Ascending aorta (tissue), 2 donors: ENCODE measurements around the gene SLC4A8. TPM values are rescaled to one million over a fixed set of nuclear protein-coding genes. Genes with fewer than 3 reads are reported as not detected.

ENCODE experiments used
- DNase-seq, 2 donors: peaks; one replicate each; pipeline ENCODE4 v3.0.0-alpha.2; 2019; ENCODE audit warnings: low spot score in 2 of 2
- H3K27ac ChIP-seq, 2 donors: fragments of 200-600 bp; sonication (generic); one replicate each; pipeline ENCODE4 v1.5.1; 2016 to 2017; ENCODE audit warnings: mild to moderate bottlenecking in 1 of 2
- H3K27me3 ChIP-seq: fragments of 200-600 bp; sonication (generic); one replicate; pipeline ENCODE4 v1.5.1; 2017
- H3K36me3 ChIP-seq, 2 donors: fragments of 200-600 bp; sonication (generic); one replicate each; pipeline ENCODE4 v1.5.1; 2016
- H3K4me1 ChIP-seq, 2 donors: fragments of 200-600 bp; sonication (generic); one replicate each; pipeline ENCODE4 v1.5.1; 2016 to 2017; ENCODE audit warnings: mild to moderate bottlenecking in 1 of 2
- H3K4me3 ChIP-seq, 2 donors: fragments of 200-600 bp; sonication (generic); one replicate each; pipeline ENCODE4 v1.5.1; 2016 to 2017; ENCODE audit warnings: mild to moderate bottlenecking in 1 of 2
- H3K9me3 ChIP-seq, 2 donors: fragments of 200-600 bp; sonication (generic); one replicate each; pipeline ENCODE4 v1.5.1; 2016
- intact Hi-C: fragments of 100-400 bp; cut with DNase I; formaldehyde crosslinking; loops from one replicate; pipeline ENCODE4 v1.15.1; 2023
- total RNA-seq: library from RNA; depleted of rRNA; stranded (reverse); fragments of >200 nt; gene quantifications from one replicate; pipeline ENCODE4 v1.1.0, GENCODE V29; 2016
- TF ChIP-seq, protein P1 (sequence below), 3 experiments: fragments of 200-600 bp in 2 of 3; fragments of 450-650 bp in 1 of 3; sonication (generic) in 2 of 3; IDR thresholded peaks; one replicate each; pipeline ENCODE4 v1.5.1; 2016 to 2019; ENCODE audit warnings: antibody characterized with exemption in 3 of 3, mild to moderate bottlenecking in 1 of 3, moderate library complexity in 1 of 3

Gene SLC4A8
- total RNA-seq, 1 donor from 2014 or later = not detected

DNA sequence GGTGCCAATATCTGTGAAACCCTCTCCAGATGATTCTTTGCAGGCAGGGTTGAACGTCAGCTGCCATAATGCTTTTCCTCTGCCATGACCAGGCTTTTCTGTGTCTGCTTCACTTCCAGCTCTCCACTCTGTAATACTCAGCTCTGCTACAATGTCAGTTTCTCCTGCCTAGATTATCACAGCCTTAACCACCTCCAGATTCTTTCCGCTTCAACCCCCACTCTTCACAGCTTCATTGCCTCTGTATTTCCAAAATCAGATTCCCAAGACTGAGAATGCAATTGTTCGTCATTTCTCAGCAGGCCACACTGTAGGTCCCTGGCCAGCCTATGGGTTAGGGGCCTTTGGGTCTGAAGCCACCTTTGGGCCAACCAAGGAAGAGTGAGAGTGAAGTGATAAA lies 92.7 kb downstream of the SLC4A8 start:
- H3K27me3 ChIP-seq = no peaks in the 10 kb centered on the region
- intact Hi-C loops = no loop called here
- no peaks in the 10 kb centered on the region for H3K9me3 ChIP-seq
- H3K4me1 ChIP-seq = no peaks in the 10 kb centered on the region
- H3K27ac ChIP-seq = no peak overlapping the region
- no peak for DNase-seq
- TF ChIP-seq, protein P1, sequence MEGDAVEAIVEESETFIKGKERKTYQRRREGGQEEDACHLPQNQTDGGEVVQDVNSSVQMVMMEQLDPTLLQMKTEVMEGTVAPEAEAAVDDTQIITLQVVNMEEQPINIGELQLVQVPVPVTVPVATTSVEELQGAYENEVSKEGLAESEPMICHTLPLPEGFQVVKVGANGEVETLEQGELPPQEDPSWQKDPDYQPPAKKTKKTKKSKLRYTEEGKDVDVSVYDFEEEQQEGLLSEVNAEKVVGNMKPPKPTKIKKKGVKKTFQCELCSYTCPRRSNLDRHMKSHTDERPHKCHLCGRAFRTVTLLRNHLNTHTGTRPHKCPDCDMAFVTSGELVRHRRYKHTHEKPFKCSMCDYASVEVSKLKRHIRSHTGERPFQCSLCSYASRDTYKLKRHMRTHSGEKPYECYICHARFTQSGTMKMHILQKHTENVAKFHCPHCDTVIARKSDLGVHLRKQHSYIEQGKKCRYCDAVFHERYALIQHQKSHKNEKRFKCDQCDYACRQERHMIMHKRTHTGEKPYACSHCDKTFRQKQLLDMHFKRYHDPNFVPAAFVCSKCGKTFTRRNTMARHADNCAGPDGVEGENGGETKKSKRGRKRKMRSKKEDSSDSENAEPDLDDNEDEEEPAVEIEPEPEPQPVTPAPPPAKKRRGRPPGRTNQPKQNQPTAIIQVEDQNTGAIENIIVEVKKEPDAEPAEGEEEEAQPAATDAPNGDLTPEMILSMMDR (IDR thresholded peaks at IDR 0.05) = no peak
- H3K36me3 ChIP-seq = no peaks in the 10 kb centered on the region
- no peak overlapping the region for H3K4me3 ChIP-seq

GRCh38 chr12:51517800-51518199 lies 93.2 kb downstream of the SLC4A8 start:
- TF ChIP-seq, protein P1 (IDR thresholded peaks at IDR 0.05) = no peak

DNA sequence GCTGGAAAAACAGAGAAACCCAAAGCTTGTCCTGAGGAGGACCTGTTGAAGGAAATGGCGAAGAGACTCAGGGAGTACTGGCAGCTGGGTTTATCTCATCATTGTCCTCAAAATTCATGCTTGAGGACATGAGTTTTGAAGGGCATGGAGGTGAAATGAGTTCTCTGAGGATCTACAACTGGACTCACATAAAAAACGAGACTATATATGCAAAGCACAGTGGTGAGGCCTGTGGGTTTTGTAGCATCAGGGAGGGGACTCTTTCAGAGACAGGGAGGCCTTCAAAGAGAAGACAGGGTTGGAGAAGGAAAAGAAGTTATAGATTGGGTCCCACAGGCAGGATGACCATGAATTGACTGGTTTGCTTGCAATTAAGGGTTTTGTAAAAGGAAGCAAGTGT lies 95.1 kb downstream of the SLC4A8 start:
- H3K27ac ChIP-seq = no peak overlapping the region
- no peaks in the 10 kb centered on the region for H3K4me1 ChIP-seq
- intact Hi-C loops = no loop called here
- no peaks in the 10 kb centered on the region for H3K36me3 ChIP-seq
- H3K9me3 ChIP-seq = no peaks in the 10 kb centered on the region
- H3K4me3 ChIP-seq = no peak overlapping the region
- no peak for DNase-seq
- TF ChIP-seq, protein P1 (IDR thresholded peaks at IDR 0.05) = no peak
- no peaks in the 10 kb centered on the region for H3K27me3 ChIP-seq

More at GRCh38 chr12:51517800-51518199, 93.2 kb downstream of the SLC4A8 start:
- intact Hi-C loops = no loop called here
- Histone ChIP-seq H3K4me3 (no peak overlapping the region), H3K36me3 (no peaks in the 10 kb centered on the region), H3K27me3 (no peaks in the 10 kb centered on the region), H3K27ac (no peak overlapping the region), H3K4me1 (no peaks in the 10 kb centered on the region), H3K9me3 (no peaks in the 10 kb centered on the region)
- DNase-seq = no peak

GRCh38 chr12:51520576-51521325 lies 96.1 kb downstream of the SLC4A8 start:
- H3K27me3 ChIP-seq = no peaks in the 10 kb centered on the region
- no peak for DNase-seq
- intact Hi-C loops = no loop called here
- TF ChIP-seq, protein P1 (IDR thresholded peaks at IDR 0.05) = no peak
- H3K4me3 ChIP-seq = no peak overlapping the region
- no peaks in the 10 kb centered on the region for H3K36me3 ChIP-seq
- no peaks in the 10 kb centered on the region for H3K4me1 ChIP-seq
- H3K27ac ChIP-seq = no peak overlapping the region
- no peaks in the 10 kb centered on the region for H3K9me3 ChIP-seq

DNA sequence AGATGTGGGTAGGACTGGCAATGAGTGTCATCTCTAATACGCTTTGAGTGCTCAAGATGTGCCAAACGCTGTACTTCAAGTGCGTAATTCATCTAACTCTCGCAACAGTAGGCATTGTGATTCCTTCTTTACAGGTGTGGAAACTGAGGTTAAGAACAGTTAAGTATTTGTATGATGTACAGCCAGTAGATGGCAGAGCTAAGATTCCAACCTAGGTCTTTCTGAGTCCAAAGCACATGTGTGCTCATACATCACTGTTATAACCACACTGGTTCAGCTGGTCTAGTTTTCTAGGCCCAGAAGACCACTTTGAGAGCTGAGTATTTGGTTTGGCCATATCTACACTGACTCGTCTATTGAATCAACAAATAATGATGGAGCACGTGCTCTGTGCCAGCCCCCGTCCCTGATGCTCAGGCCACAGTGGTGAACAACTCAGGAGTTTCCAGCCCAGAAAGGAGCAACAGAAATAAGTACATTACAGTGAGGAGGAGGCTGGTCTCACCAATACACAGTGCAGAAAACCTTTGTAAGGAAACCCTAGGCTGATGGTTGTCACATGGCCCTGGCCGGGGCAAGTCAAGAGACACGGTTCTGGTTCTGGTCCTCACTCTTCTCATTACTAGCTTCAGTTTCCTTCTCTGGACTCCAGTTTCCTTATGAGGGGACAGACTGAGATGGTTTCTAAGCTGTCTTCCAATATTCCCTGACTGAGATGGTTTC lies 97.1 kb downstream of the SLC4A8 start:
- H3K36me3 ChIP-seq = no peaks in the 10 kb centered on the region
- no peak overlapping the region for H3K4me3 ChIP-seq
- H3K27me3 ChIP-seq = no peaks in the 10 kb centered on the region
- TF ChIP-seq, protein P1 (IDR thresholded peaks at IDR 0.05) = no peak
- DNase-seq = no peak
- H3K27ac ChIP-seq = no peak overlapping the region
- no peaks in the 10 kb centered on the region for H3K4me1 ChIP-seq
- intact Hi-C loops = no loop called here
- H3K9me3 ChIP-seq = no peaks in the 10 kb centered on the region
